HEK293T (cell line): Measurements from ENCODE around the gene TDRKH.

Experiments
- CTCF ChIA-PET: fragments of 350-600 bp; formaldehyde crosslinking; extraction: SDS; loops from one replicate; lab custom pipeline; 2021; ENCODE audit warnings: antibody characterized with exemption, inconsistent platforms; lab: Yijun Ruan, JAX
- POLR2A ChIA-PET: fragments of 350-600 bp; formaldehyde crosslinking; extraction: SDS; loops from one replicate; lab custom pipeline; 2020; ENCODE audit warnings: antibody characterized with exemption, inconsistent platforms; lab: Yijun Ruan, JAX
- DNase-seq: peaks from one replicate; pipeline ENCODE4 v3.0.0; 2012; ENCODE audit warnings: mixed read lengths; ENCODE audit errors: extremely low spot score
- ARNT ChIP-seq: fragments of 450-650 bp; IDR thresholded peaks from 2 replicates; pipeline ENCODE4 v1.6.1; 2017; ENCODE audit warnings: mild to moderate bottlenecking
- BHLHE40 ChIP-seq: fragments of 450-650 bp; IDR thresholded peaks from 2 replicates; pipeline ENCODE4 v1.6.1; 2016; ENCODE audit warnings: mild to moderate bottlenecking, moderate library complexity, borderline replicate concordance
- CTBP1 ChIP-seq: fragments of 450-650 bp; IDR thresholded peaks from 2 replicates; pipeline ENCODE4 v1.6.1; 2016; ENCODE audit warnings: borderline replicate concordance
- ELF4 ChIP-seq: fragments of 450-650 bp; IDR thresholded peaks from 2 replicates; pipeline ENCODE4 v1.6.1; 2017; ENCODE audit warnings: antibody characterized with exemption
- FOXA1 ChIP-seq: fragments of 450-650 bp; IDR thresholded peaks from 2 replicates; pipeline ENCODE4 v1.6.1; 2016; ENCODE audit warnings: mild to moderate bottlenecking
- FOXK2 ChIP-seq: fragments of 450-650 bp; IDR thresholded peaks from 2 replicates; pipeline ENCODE4 v1.6.1; 2016; ENCODE audit warnings: mild to moderate bottlenecking
- FOXM1 ChIP-seq: fragments of 450-650 bp; IDR thresholded peaks from 2 replicates; pipeline ENCODE4 v1.6.1; 2017; ENCODE audit warnings: mild to moderate bottlenecking, borderline replicate concordance
- HDGF ChIP-seq: fragments of 450-650 bp; IDR thresholded peaks from 2 replicates; pipeline ENCODE4 v1.6.1; 2017; ENCODE audit warnings: antibody characterized with exemption, borderline replicate concordance
- L3MBTL2 ChIP-seq: fragments of 450-650 bp; conservative IDR thresholded peaks from 2 replicates; pipeline ENCODE4 v1.6.1; 2016; ENCODE audit warnings: mild to moderate bottlenecking
- LEF1 ChIP-seq: fragments of 450-650 bp; IDR thresholded peaks from 2 replicates; pipeline ENCODE4 v1.6.1; 2017; ENCODE audit warnings: mild to moderate bottlenecking, borderline replicate concordance
- NFRKB ChIP-seq: fragments of 450-650 bp; IDR thresholded peaks from 2 replicates; pipeline ENCODE4 v1.6.1; 2016; ENCODE audit warnings: mild to moderate bottlenecking, moderate library complexity
- SP1 ChIP-seq: fragments of 450-650 bp; IDR thresholded peaks from 2 replicates; pipeline ENCODE4 v1.6.1; 2017
- SUZ12 ChIP-seq: fragments of 450-650 bp; IDR thresholded peaks from 2 replicates; pipeline ENCODE4 v1.6.1; 2016; ENCODE audit warnings: mild to moderate bottlenecking
- TARDBP ChIP-seq: fragments of 450-650 bp; IDR thresholded peaks from 2 replicates; pipeline ENCODE4 v1.6.1; 2016
- ZNF384 ChIP-seq: fragments of 450-650 bp; IDR thresholded peaks from 2 replicates; pipeline ENCODE4 v1.6.1; 2016
- TF ChIP-seq, protein P1 (sequence below): fragments of 450-650 bp; IDR thresholded peaks from 2 replicates; pipeline ENCODE4 v1.6.1; 2016

Gene TDRKH

DNA sequence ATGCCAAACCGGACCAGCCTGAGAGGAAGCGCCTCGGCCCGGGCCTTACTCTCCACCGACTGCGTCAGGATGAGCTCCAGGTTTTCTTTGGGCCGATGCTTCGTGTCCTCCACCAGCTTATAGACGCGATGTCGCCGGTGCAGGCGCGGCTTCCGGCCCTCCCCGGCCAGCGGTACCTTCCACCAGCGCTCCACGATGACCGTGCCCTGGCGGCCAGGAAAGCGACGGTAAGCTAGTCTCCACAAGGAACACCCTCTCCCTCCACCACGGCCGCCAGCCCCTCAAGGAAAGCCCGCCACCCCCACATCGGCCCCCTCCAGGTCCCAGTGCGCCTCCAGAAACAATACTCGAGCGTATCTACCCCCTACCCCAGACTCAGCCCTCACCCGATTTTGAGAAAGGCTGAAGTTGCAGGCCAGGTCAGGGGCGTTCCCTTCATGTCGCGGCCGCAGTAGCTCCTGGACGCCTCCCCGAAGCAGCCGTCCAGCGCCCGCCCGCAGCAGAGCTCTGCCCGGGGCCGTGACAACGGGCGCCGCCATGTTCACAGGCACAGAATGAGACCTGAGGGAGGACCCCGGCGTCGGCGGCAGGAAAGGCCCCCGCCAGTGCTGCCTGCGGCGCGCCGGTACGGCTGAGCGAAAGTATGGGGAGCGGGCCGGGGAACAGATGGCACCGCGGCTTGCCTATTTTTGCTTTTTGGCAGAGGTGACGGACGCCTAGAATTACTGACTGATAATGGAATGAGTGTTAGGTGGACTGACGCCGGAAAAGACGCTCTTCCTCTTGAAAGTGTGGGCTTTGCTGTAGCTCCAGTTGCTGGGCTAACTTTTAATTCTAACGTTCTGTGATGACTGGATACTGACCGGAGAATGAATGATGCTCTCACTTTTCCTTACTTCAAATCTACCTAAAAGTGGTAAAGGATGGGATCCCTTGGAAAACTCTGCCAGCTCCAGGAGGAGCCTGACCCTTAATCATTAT is 27.1 kb downstream of the TDRKH start, which contains the start of gene MRPL9:
Gene MRPL9 (minus strand): TSS at position 556 of the 981 bp plus-strand sequence. CDS start 17 bp downstream, at position 539.
- CTCF ChIA-PET: interaction anchor here (0.6 kb wide), 1 partner anchor 233 kb away, joined by 5 read pairs; no protein-coding TSS in a partner anchor
- TF ChIP-seq LEF1: no peak
- no peak for TF ChIP-seq HDGF
- TF ChIP-seq NFRKB: peak; percentile 46; the same call in 1 of the 2 replicates
- peak; percentile 49; the same call in 1 of the 2 replicates for TF ChIP-seq ELF4
- TF ChIP-seq FOXM1: no peak
- DNase-seq: peak; percentile 96
- POLR2A ChIA-PET: interaction anchor here (0.7 to 1.9 kb wide), 20 partner anchors 9 to 574 kb away, joined by 3 to 16 read pairs (median 4); partner anchors contain the start of genes THEM4 and VPS72

DNA sequence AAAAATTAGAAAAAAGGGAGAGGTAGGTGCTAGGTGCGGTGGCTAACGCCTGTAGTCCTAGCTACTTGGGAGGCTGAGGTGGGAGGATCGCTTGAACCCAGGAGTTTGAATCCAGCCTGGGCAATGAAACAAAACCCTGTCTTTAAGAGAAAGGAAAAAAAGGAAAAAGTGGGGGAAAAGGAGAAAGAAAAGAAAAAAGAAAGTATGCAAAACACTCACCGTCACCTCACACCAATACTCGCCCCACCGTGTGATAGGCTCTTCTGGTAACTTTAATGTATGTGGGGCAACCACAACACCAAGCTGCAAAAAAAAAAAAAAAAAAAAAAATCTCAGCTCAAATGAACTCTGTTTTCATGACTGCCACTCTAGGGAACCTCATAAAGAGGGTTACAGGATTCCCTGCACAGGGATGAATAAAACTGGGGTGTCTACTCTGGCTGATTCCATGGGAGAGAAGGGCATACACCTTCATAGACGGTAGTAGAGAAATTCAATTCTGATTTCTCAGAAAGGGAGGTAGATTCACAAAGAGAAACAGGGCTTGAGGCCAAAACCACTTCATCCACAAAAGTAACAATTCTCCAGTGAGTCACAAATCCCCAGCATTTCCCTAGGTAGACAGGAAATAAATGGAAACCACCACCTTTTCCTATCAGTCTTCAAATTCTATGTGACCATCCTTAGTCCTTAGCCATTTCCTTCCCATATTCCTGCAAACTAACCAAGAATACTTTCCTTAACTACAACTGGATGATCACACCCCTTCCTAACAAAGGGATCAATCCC is 29.5 kb downstream of the TDRKH start:
- DNase-seq: no peak
- ChIA-PET POLR2A (no interaction called here), CTCF (interaction anchor here (0.7 to 1.0 kb wide), 2 partner anchors 67 to 420 kb away, joined by 3 to 4 read pairs; no protein-coding TSS in a partner anchor)
- TF ChIP-seq SUZ12 (no peak), FOXA1 (no peak), NFRKB (no peak), ELF4 (no peak), ZNF384 (no peak), FOXK2 (no peak), LEF1 (no peak), BHLHE40 (no peak), ARNT (no peak), HDGF (no peak), SP1 (no peak), FOXM1 (no peak), L3MBTL2 (no peak), TARDBP (no peak), CTBP1 (no peak)
- TF ChIP-seq, protein P1, sequence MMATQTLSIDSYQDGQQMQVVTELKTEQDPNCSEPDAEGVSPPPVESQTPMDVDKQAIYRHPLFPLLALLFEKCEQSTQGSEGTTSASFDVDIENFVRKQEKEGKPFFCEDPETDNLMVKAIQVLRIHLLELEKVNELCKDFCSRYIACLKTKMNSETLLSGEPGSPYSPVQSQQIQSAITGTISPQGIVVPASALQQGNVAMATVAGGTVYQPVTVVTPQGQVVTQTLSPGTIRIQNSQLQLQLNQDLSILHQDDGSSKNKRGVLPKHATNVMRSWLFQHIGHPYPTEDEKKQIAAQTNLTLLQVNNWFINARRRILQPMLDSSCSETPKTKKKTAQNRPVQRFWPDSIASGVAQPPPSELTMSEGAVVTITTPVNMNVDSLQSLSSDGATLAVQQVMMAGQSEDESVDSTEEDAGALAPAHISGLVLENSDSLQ: no peak

DNA sequence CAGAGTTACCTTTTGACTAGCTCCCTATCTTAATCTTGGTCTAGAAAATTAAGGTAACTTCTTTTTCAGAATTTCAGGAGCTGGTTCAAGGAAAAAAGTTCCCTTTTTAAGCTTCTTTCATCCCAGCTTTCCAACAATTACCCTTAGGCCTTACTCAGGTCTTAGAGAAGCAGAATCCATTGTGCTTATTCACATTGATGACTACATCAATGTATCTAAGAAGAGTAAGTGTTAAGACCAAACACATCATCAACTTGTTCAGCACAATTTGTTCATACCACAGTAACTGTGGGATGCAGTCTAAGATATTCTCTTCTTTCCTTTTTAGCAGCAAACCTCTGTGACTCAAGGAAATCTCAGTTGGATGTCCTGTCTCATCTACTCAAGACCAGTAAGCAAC is 31.1 kb downstream of the TDRKH start:
- TF ChIP-seq ELF4: no peak
- TF ChIP-seq ZNF384: no peak
- TF ChIP-seq FOXK2: no peak
- no peak for TF ChIP-seq ARNT
- TF ChIP-seq FOXA1: no peak
- TF ChIP-seq L3MBTL2: no peak
- TF ChIP-seq LEF1: no peak
- TF ChIP-seq CTBP1: no peak
- TF ChIP-seq HDGF: no peak
- TF ChIP-seq SUZ12: no peak
- no peak for TF ChIP-seq BHLHE40
- TF ChIP-seq NFRKB: no peak
- TF ChIP-seq TARDBP: no peak
- no peak for TF ChIP-seq FOXM1
- TF ChIP-seq, protein P1: no peak
- no peak for DNase-seq
- ChIA-PET POLR2A (interaction anchor here (0.6 kb wide), 1 partner anchor 42 kb away, joined by 3 read pairs; no protein-coding TSS in a partner anchor), CTCF (interaction anchor here (0.7 kb wide), 1 partner anchor 15 kb away, joined by 4 read pairs; no protein-coding TSS in a partner anchor)

DNA sequence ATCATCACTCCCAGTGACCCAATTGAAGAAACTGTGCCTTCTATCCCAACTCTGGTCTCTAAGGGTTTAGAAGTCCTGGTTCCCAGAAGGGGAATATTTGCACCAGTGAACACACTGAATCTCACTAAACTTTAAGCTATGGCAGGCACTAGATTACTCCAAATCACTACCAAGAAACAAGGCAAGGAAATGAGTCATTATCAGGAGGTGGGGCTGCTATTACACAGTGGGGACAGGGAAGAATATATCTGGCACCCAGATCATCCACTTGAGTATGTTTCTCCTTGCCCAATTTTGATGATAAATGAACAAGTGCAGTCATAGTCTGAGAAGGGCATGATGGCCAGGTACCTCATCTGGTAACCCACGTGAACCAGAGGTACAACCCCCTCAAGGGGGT is 34.0 kb downstream of the TDRKH start:
- DNase-seq: no peak
- TF ChIP-seq TARDBP (no peak), FOXK2 (no peak), ELF4 (no peak), LEF1 (no peak), FOXM1 (no peak), FOXA1 (no peak), BHLHE40 (no peak), ARNT (no peak), NFRKB (no peak), ZNF384 (no peak), HDGF (no peak), SUZ12 (no peak), SP1 (no peak), L3MBTL2 (no peak), CTBP1 (no peak)
- TF ChIP-seq, protein P1: no peak
- POLR2A ChIA-PET: no interaction called here
- CTCF ChIA-PET: no interaction called here

DNA sequence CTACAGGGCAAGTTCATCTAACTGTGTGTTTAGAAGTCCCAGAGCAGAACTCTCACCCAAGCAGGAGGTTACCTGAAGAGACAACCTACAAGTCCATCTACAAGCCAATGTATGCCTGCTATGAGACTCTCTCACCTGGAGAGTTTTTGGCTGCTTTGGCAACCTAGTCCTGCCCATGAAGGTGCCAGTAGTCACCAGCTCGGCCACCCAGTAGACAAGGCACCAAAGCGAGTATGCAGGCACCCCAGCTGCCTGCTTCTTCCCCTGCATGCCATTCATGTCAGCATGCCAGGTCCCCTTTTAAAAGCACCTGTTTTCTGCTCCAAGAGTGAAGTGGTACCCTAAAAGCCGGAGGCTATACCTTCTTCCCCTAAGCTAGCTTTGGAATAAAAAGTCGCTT is 48.8 kb downstream of the TDRKH start:
- ChIA-PET POLR2A (no interaction called here), CTCF (no interaction called here)
- TF ChIP-seq CTBP1 (no peak), SP1 (no peak), L3MBTL2 (no peak)
- DNase-seq: no peak
